NCI-H774 (cell line): Measurements from ENCODE around the gene PCDH15.

Source experiments
- DNase-seq: peaks from one replicate; lab custom pipeline; 2025; lab: John Stamatoyannopoulos, UW

The PCDH15 gene

GRCh38 chr10:53846809-53847208, 954.2 kb downstream of the PCDH15 start:
- no peak for DNase-seq

GRCh38 chr10:53843736-53844362, 957.2 kb downstream of the PCDH15 start:
- DNase-seq, result no peak

GRCh38 chr10:53841483-53842145, 959.4 kb downstream of the PCDH15 start:
- no peak for DNase-seq

DNA sequence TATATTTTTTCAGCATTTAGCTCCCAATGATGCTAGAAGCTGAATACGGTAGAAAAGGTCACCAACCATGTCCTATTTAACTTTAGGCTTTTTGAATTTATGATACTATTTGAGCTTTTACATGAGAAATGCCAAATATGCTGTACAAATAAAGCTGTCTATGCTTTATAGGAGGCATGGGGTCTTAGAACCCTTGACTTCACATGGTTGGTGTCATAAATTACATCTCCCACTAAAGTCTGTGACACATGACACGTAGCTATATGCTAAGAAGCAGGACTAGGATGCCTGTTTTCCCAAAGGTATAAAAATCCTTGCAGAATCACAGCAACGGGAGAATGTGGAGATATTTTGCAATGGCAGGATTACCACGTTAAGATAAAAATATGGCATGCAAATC, 960.4 kb downstream of the PCDH15 start:
- DNase-seq, result no peak

DNA sequence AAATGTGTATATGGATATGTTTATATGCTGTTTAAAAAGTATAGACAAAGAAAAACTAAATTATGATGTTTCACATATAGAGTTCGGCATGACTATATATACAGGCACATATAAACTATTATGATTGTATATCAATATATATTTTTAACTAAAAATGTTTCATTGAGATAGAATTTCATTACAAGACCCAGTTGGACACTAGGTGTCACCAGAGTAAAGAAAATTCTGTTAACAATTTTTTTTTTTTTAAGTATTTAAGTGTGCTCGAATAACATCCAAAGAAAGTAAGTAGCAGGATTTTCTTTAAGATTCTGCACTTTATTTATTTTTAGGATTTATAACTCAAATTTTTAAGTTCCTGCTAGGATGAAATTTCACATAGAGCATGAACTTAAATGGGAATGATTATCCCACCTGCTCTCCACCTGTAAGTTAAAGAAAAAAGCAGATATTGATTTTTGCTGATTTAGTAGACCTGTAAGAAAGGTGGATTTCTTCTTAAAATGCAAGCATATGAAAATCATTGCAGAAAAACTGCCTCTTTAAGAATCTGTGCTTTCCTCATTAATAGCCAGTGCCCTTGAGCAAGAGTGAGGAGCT, 961.5 kb downstream of the PCDH15 start:
- no peak for DNase-seq

DNA sequence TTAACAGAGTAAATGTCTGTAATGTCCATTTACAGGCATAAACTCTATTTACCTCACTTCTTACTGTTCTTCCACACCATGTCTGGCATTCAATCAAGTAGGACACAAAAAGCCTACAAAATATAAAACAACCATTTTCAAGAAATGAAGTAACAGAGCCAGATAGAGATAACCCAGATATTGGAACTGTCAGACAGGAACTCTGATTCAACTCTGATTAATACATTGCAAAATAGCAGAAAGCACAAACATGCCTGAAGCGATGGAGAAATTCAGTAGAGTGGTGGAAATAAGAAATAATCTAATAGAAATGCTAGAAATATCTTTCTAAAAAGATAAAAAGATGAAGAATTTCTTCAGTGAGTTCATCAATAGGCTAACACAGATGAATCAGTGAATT, 964.4 kb downstream of the PCDH15 start:
- DNase-seq, result no peak

- no peak for DNase-seq
Measured at GRCh38 chr10:53833908-53834307, 967.1 kb downstream of the PCDH15 start.

GRCh38 chr10:53827261-53827660, 973.8 kb downstream of the PCDH15 start:
- DNase-seq, result no peak

DNA sequence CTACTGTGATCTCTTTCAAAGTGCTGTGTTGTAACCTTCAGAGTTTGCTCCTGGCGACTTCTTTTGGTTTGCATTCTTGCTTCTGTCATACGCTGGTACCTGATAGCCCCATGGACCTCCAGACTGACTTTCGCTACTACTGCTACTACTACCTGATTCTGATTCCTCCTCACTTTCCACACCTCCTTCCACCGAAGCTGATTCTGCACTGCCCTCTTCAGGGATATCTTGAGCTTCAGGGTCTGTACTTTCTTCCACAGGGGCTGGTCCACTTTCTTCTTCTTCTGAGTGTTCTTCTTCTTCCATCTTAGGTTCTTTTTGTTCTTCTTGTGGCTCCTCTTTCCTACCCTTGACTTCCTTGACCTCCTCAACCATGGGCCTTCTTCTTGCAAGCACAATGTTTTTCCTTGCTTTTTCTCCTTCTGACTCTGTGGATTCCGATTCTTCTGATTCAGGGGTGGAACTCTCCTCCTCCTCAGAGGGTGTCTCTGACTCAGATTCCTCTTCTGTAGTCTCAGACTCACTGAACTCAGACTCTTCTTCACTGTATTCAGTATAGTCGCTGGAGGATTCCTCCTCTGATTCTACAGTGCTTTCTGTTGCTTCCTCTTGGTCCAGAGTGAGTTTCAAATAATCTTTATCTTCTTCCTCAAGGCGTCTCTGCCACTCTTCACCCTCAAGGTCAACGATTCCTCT, 992.2 kb downstream of the PCDH15 start:
- no peak for DNase-seq

DNA sequence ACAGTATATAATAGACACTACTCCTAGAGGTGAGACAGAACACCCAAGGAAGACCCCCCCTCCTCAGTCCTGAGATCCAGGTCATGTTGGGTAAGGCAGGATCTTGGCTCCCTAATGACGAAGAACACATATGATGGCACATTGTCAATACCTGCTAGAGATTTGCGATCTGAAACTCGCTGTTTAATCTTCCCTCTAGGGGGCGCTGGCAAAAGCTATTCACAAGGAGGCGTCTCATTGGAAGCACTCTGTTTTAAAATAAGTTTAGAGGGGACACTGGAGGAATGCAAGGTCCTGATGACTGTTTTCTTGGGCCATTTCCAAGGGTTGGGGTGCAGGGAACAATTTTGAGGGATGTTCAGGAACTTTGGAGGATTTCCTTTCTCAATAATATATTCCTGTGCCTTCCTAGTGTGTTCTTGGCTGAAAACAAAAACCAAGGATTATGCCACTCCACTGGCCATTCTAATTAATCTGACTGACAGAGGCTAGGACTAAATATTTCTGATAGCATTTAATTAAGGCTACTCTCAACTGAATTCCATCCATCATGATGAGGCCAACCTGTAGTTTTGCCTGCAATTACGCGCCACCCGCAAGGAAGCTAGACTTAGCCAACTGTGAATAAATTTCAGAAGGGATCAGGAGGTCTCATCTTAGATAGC, 1014.7 kb downstream of the PCDH15 start:
- no peak for DNase-seq

DNA sequence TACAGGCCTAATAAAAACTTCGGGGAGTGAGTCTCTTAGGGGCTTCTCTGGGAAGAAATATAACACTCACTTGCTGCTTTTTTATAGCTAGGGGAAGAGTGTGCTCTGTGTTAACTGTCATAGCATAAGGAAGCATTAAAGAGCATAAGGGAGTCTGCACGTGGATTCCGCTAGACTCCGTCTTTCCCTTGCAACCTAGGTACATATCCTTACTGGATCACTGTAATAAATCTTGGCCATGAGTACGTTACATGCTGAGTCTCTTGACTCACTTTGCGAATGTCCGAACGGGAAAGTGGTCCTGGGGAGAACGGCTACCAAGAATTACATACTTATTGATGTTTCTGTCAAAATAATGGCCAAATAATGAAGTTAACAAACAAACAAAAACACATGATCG, 1029.3 kb downstream of the PCDH15 start:
- no peak for DNase-seq

DNA sequence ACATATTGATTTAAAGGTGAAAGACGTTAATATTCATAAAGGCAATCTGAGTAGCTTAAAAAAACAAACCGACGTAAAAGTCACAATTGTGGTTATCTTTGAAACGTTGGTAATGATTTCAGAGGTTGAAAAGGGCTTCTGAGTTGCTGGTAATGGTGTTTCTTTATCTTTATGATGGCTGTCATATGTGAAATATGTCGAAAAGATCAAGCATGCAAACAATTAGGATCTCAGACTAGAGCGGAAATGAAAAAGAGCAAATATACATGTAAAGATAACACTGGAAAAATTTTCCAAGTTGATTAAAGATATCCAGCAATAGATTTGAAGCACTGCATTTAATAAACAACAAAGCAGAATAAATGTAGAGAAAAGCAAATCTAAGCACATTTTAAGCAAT, 1030.1 kb downstream of the PCDH15 start:
- DNase-seq, result no peak

- DNase-seq, result no peak
Measured at GRCh38 chr10:53765311-53765710, 1035.7 kb downstream of the PCDH15 start.

DNA sequence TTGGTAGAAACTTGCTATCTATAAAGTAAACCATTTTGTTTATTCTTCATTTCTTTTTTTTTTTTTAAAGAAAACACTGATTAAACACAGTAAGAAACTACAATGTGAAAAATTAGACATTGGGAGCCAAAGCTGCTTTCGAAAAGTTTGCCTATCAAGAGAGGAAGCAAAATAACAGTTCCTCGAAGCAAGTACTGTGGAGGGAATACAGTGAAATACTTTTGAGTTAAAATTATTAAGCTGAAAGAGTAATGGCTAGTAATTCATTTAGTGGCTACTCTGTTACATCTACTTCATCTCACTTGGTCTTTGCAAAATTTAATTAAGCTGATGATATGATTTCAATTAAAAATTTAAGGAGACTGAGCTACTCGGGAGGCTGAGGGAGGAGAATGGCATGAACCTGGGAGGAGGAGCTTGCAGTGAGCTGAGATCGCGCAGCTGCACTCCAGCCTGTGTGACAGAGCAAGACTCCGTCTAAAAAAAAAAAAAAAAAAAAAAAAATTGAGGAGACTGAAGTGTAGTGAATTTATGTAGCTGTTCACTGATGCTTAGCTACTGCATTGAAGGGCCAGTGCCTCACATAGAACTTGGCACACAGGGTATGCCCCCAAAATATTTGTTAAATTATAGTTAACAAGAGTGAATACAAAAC, 1046.3 kb downstream of the PCDH15 start:
- no peak for DNase-seq
